HepG2 (cell line): Measurements from ENCODE around the gene KCND2. TPM values are rescaled to one million over a fixed set of nuclear protein-coding genes. Genes with fewer than 3 reads are reported as not detected.

Source experiments
- ATAC-seq: fragments of 200-7000 bp; cut with Tn5 transposase; 3 replicates; pipeline ENCODE4 v1.9.1; 2020; ENCODE audit warnings: mild to moderate bottlenecking, moderate library complexity
- BruUV-seq: library from RNA; stranded (reverse); fragments of 400-500 nt; replicated peaks from 2 replicates; lab custom pipeline; 2021; lab: Mats Ljungman, UMichigan
- CTCF ChIA-PET: fragments of 300-600 bp; formaldehyde crosslinking; extraction: SDS; loops from one replicate; lab custom pipeline; 2021; ENCODE audit warnings: low total read pairs, inconsistent platforms, low intra/inter-chr PET ratio; lab: Yijun Ruan, JAX
- POLR2A ChIA-PET: fragments of 350-600 bp; sonication (Branson Sonifier 250); formaldehyde crosslinking; loops from one replicate; lab custom pipeline; 2020; ENCODE audit warnings: antibody characterized with exemption, inconsistent platforms; lab: Yijun Ruan, JAX
- DNase-seq: peaks from one replicate; pipeline ENCODE4 v3.0.0-alpha.2; 2015; ENCODE audit warnings: low spot score
- FAIRE-seq: peaks from 3 replicates; lab custom pipeline; 2011; peaks lifted over from hg19 to GRCh38; lab: Jason Lieb, UNC
- H2AFZ ChIP-seq: one replicate; pipeline ENCODE4 v1.6.1; 2011; ENCODE audit warnings: low read length, inconsistent platforms
- H3K27ac ChIP-seq: fragments of 300-600 bp; 3 replicates; pipeline ENCODE4 v1.8.0; 2011; ENCODE audit warnings: mixed run types, mild to moderate bottlenecking, mixed read lengths, low read length, inconsistent platforms; ENCODE audit not compliant: insufficient read depth; ENCODE audit errors: extremely low read length
- H3K27me3 ChIP-seq, 2 experiments: fragments of 200-600 bp in 1 of 2; 2 replicates in 1 of 2; 3 replicates in 1 of 2; pipeline versions ENCODE4 v1.6.0 to v1.8.0; 2011; ENCODE audit warnings: low read length in 2 of 2, mild to moderate bottlenecking in 2 of 2, moderate library complexity in 2 of 2, inconsistent platforms in 1 of 2; ENCODE audit not compliant: insufficient read depth in 2 of 2, control insufficient read depth in 1 of 2
- H3K36me3 ChIP-seq, 2 experiments: fragments of 200-600 bp in 1 of 2; replicated peaks in 1 of 2; 2 replicates in 1 of 2; 3 replicates in 1 of 2; pipeline versions ENCODE4 v1.5.1 to v1.8.0; 2011; ENCODE audit warnings: low read length in 2 of 2, inconsistent platforms in 1 of 2; ENCODE audit not compliant: insufficient read depth in 2 of 2, control insufficient read depth in 1 of 2
- H3K4me1 ChIP-seq: 2 replicates; pipeline ENCODE4 v1.5.1; 2012; ENCODE audit warnings: low read length, inconsistent platforms; ENCODE audit not compliant: insufficient read depth
- H3K4me2 ChIP-seq: 2 replicates; pipeline ENCODE4 v1.6.0; 2011; ENCODE audit warnings: low read depth, low read length, inconsistent platforms
- H3K4me3 ChIP-seq, 3 experiments: fragments of 200-600 bp in 1 of 3; sonication (generic), shearing (Covaris generic) in 1 of 3; replicated peaks in 1 of 3; 2 replicates each; pipeline ENCODE4 v1.5.1; 2011 to 2016; ENCODE audit warnings: low read length in 3 of 3, inconsistent platforms in 2 of 3, low read depth in 2 of 3, mild to moderate bottlenecking in 2 of 3, control low read depth in 1 of 3, mixed read lengths in 1 of 3; ENCODE audit not compliant: insufficient read depth in 1 of 3
- H3K79me2 ChIP-seq: one replicate; pipeline ENCODE4 v1.6.1; 2011; ENCODE audit warnings: low read length, inconsistent platforms; ENCODE audit not compliant: insufficient read depth
- H3K9ac ChIP-seq: 2 replicates; pipeline ENCODE4 v1.6.0; 2011; ENCODE audit warnings: mild to moderate bottlenecking, low read depth, low read length, inconsistent platforms; ENCODE audit not compliant: insufficient read depth
- H3K9me3 ChIP-seq: 2 replicates; pipeline ENCODE4 v1.5.1; 2012; ENCODE audit warnings: mild to moderate bottlenecking, low read length
- H4K20me1 ChIP-seq: 2 replicates; pipeline ENCODE4 v1.6.0; 2011; ENCODE audit warnings: inconsistent platforms, mild to moderate bottlenecking, low read length, moderate library complexity; ENCODE audit not compliant: insufficient read depth
- AGO2 ChIP-seq: fragments of 200-400 bp; formaldehyde crosslinking; optimal IDR thresholded peaks from 2 replicates; pipeline ENCODE3; 2017; ENCODE audit warnings: mild to moderate bottlenecking, low read depth, low read length, moderate library complexity
- ARID4A ChIP-seq: sonication (generic); formaldehyde crosslinking; IDR thresholded peaks from 2 replicates; pipeline ENCODE4 v1.5.0; 2020; ENCODE audit warnings: mild to moderate bottlenecking, missing genetic modification reagents, borderline replicate concordance
- CSRNP2 ChIP-seq: sonication (generic); formaldehyde crosslinking; conservative IDR thresholded peaks from 2 replicates; pipeline ENCODE4 v1.8.0; 2022; ENCODE audit warnings: low read depth, missing genetic modification reagents
- ELF3 ChIP-seq: IDR thresholded peaks from 2 replicates; pipeline ENCODE4 v1.6.1; 2016; ENCODE audit warnings: missing genetic modification reagents, missing compliant biosample characterization
- HOXA7 ChIP-seq: sonication (generic); formaldehyde crosslinking; IDR thresholded peaks from 2 replicates; pipeline ENCODE4 v1.8.1; 2022; ENCODE audit warnings: mild to moderate bottlenecking, missing genetic modification reagents, moderate library complexity
- MTF2 ChIP-seq: sonication (generic); formaldehyde crosslinking; IDR thresholded peaks from 2 replicates; pipeline ENCODE4 v1.5.0; 2020; ENCODE audit warnings: missing genetic modification reagents, borderline replicate concordance
- NFE2L1 ChIP-seq: sonication (generic); formaldehyde crosslinking; IDR thresholded peaks from 2 replicates; pipeline ENCODE4 v1.4.0; 2020; ENCODE audit warnings: missing genetic modification reagents, mild to moderate bottlenecking, borderline replicate concordance
- SAFB2 ChIP-seq: sonication (generic); formaldehyde crosslinking; IDR thresholded peaks from 2 replicates; pipeline ENCODE4 v1.5.1; 2020; ENCODE audit warnings: missing genetic modification reagents, low read depth, mild to moderate bottlenecking, borderline replicate concordance
- TMF1 ChIP-seq: sonication (generic); formaldehyde crosslinking; IDR thresholded peaks from 2 replicates; pipeline ENCODE4 v1.8.1; 2022; ENCODE audit warnings: low read depth, missing genetic modification reagents
- ZFYVE20 ChIP-seq: sonication (generic); formaldehyde crosslinking; IDR thresholded peaks from 2 replicates; pipeline ENCODE4 v1.8.0; 2023; ENCODE audit warnings: low read depth, mild to moderate bottlenecking, moderate library complexity, missing genetic modification reagents, borderline replicate concordance
- ZNF343 ChIP-seq: sonication (generic); formaldehyde crosslinking; IDR thresholded peaks from 2 replicates; pipeline ENCODE4 v1.4.0; 2020; ENCODE audit warnings: mild to moderate bottlenecking, missing genetic modification reagents
- WGBS: methylation state at CpG from one replicate; pipeline ENCODE4 v1.1.6; 2017; ENCODE audit warnings: low lambda C conversion rate; 5-methylcytosine and 5-hydroxymethylcytosine counted together
- in situ Hi-C: cut with HindIII; loops from 2 replicates; pipeline ENCODE4 v1.10.0; 2017; ENCODE audit warnings: low pct_unique_long_range_greater_than_20kb; ENCODE audit not compliant: extremely low pct_ligation_motif_present
- intact Hi-C: fragments of 100-400 bp; cut with micrococcal nuclease; formaldehyde crosslinking; loops from one replicate; pipeline ENCODE4 v1.10.0; 2022; ENCODE audit not compliant: unreplicated experiment
- polyA plus RNA-seq, 8 experiments: library from polyadenylated mRNA; depleted of rRNA in 3 of 8; stranded (reverse) in 7 of 8; unstranded in 1 of 8; fragments of >200 nt; fragmentation: Illumina TruSeq in 4 of 8; extraction: Trizol in 4 of 8; gene quantifications; 2 replicates each; pipeline versions ENCODE4 v1.2.1 to v1.2.3, GENCODE V29; 2011 to 2016; ENCODE audit warnings: low read depth in 4 of 8, missing spikeins in 1 of 8, mixed read lengths in 1 of 8; ENCODE audit not compliant: insufficient read depth in 1 of 8
- total RNA-seq, 5 experiments: library from RNA; depleted of rRNA; stranded (reverse); fragments of >200 nt; fragmentation: Illumina TruSeq; extraction: Trizol; gene quantifications; 2 replicates each; pipeline ENCODE4 v1.2.3, GENCODE V29; 2016; ENCODE audit warnings: low read depth in 1 of 5
- TF ChIP-seq, protein P1 (sequence below): sonication (generic); formaldehyde crosslinking; IDR thresholded peaks from 2 replicates; pipeline ENCODE4 v1.8.0; 2022; ENCODE audit warnings: mild to moderate bottlenecking, missing genetic modification reagents, borderline replicate concordance
- TF ChIP-seq, protein P2 (sequence below): IDR thresholded peaks from 2 replicates; pipeline ENCODE4 v1.6.1; 2016; ENCODE audit warnings: mild to moderate bottlenecking, missing biosample characterization, missing genetic modification reagents
- TF ChIP-seq, protein P3 (sequence below): sonication (generic); formaldehyde crosslinking; IDR thresholded peaks from 2 replicates; pipeline ENCODE4 v1.4.0; 2020; ENCODE audit warnings: missing genetic modification reagents, borderline replicate concordance

Gene KCND2
- total and polyA plus RNA-seq, 2 of the 13 experiments (the other 11 are each of a cell fraction or from before 2014, with no cell fraction given): not detected

DNA sequence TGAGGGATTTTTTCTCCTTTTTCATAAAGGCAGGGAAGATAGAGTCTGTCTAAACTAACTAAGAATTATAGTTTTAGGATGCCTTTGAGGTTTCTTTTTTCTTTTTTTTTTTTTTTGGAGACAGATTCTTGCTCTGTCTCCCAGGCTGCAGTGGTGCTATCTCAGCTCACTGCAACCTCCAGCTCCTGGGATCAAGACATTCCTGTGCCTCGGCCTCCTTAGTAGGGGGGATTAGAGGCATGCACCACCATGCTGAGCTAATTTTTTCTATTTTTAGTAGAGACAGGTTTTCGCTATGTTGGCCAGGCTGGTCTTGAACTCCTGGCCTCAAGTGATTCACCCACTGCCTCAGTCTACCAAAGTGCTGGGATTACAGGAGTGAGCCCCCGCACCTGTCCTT is 239.7 kb downstream of the KCND2 start:
- no peaks in the 10 kb centered on the region for H3K27me3 ChIP-seq
- no TSS peak for BruUV-seq
- TF ChIP-seq ELF3 (CRISPR knock-in tag): no peak
- no peak for TF ChIP-seq ZNF343
- TF ChIP-seq, protein P1, sequence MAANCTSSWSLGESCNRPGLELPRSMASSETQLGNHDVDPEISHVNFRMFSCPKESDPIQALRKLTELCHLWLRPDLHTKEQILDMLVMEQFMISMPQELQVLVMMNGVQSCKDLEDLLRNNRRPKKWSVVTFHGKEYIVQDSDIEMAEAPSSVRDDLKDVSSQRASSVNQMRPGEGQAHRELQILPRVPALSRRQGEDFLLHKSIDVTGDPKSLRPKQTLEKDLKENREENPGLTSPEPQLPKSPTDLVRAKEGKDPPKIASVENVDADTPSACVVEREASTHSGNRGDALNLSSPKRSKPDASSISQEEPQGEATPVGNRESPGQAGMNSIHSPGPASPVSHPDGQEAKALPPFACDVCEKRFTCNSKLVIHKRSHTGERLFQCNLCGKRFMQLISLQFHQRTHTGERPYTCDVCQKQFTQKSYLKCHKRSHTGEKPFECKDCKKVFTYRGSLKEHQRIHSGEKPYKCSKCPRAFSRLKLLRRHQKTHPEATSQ: no peak
- TF ChIP-seq, protein P2, sequence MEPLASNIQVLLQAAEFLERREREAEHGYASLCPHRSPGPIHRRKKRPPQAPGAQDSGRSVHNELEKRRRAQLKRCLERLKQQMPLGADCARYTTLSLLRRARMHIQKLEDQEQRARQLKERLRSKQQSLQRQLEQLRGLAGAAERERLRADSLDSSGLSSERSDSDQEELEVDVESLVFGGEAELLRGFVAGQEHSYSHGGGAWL (CRISPR knock-in tag): no peak
- TF ChIP-seq TMF1 (CRISPR knock-in tag): no peak
- TF ChIP-seq, protein P3, sequence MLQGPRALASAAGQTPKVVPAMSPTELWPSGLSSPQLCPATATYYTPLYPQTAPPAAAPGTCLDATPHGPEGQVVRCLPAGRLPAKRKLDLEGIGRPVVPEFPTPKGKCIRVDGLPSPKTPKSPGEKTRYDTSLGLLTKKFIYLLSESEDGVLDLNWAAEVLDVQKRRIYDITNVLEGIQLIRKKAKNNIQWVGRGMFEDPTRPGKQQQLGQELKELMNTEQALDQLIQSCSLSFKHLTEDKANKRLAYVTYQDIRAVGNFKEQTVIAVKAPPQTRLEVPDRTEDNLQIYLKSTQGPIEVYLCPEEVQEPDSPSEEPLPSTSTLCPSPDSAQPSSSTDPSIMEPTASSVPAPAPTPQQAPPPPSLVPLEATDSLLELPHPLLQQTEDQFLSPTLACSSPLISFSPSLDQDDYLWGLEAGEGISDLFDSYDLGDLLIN (CRISPR knock-in tag): no peak
- TF ChIP-seq CSRNP2 (CRISPR knock-in tag): no peak
- TF ChIP-seq MTF2 (CRISPR knock-in tag): no peak
- TF ChIP-seq AGO2: no peak
- TF ChIP-seq ARID4A (CRISPR knock-in tag): no peak
- TF ChIP-seq HOXA7 (CRISPR knock-in tag): no peak
- no peak for TF ChIP-seq ZFYVE20 (CRISPR knock-in tag)
- no peak for TF ChIP-seq SAFB2 (CRISPR knock-in tag)
- TF ChIP-seq NFE2L1: no peak
- TF ChIP-seq, all 625 proteins: peak for 0
- FAIRE-seq (no peak), DNase-seq (no peak), ATAC-seq (no peak)
- H3K4me1 ChIP-seq: no peaks in the 10 kb centered on the region
- H3K36me3 ChIP-seq: no peaks in the 10 kb centered on the region
- H3K27ac ChIP-seq: no peak overlapping the region
- no peaks in the 10 kb centered on the region for H3K9me3 ChIP-seq
- no peak overlapping the region for H3K4me2 ChIP-seq
- ChIA-PET CTCF (no interaction called here), POLR2A (no interaction called here)
- H3K4me3 ChIP-seq: no peak overlapping the region
- no peaks in the 10 kb centered on the region for H3K79me2 ChIP-seq
- H3K9ac ChIP-seq: no peak overlapping the region
- intact Hi-C loops: no loop called here
- 0% methylated on average over 3 of the region's 3 CpGs for WGBS
- no peaks in the 10 kb centered on the region for H4K20me1 ChIP-seq
- in situ Hi-C loops: no loop called here
- no peak overlapping the region for H2AFZ ChIP-seq
